ENCODE measurements around the gene ZNF341.
"Not testable (repeated sequence)": the region's sequence is repeated elsewhere in the genome, so short reads cannot be mapped to it uniquely, and the experiment has no call there.

The ZNF341 gene

DNA sequence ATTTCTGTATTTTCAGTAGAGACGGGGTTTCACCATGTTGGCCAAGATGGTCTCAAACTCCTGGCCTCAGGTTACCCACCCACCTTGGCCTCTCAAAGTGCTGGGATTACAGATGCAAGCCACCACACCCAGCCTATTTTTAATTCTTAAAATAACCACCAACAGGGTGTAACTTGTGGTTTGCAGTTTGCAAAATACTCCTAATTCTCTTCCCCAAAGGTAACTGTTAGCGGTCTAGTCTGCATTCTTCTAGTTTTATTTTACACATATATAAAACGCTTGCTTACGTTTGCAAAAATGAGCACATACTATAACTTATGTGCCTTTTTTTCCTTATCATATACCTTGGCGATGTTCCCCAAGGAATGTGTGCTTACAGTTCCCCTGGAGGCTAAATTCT, 53.7 kb downstream of the ZNF341 start:
- peaks cover 43% of the 10 kb centered on the region for H3K4me1 ChIP-seq (ENCODE audit: control insufficient read depth, insufficient read depth, low read length)
- no peaks in the 10 kb centered on the region for H3K36me3 ChIP-seq (ENCODE audit: control insufficient read depth, insufficient read depth, low read length)
- H3K9ac ChIP-seq (ENCODE audit: low read length), result no peak overlapping the region
- no peaks in the 10 kb centered on the region for H3K9me3 ChIP-seq (ENCODE audit: control insufficient read depth, low read length)
- H3K27me3 ChIP-seq (ENCODE audit: control insufficient read depth, insufficient read depth, low read length), result no peaks in the 10 kb centered on the region
- H3K4me3 ChIP-seq (ENCODE audit: low read length), result no peak overlapping the region

DNA sequence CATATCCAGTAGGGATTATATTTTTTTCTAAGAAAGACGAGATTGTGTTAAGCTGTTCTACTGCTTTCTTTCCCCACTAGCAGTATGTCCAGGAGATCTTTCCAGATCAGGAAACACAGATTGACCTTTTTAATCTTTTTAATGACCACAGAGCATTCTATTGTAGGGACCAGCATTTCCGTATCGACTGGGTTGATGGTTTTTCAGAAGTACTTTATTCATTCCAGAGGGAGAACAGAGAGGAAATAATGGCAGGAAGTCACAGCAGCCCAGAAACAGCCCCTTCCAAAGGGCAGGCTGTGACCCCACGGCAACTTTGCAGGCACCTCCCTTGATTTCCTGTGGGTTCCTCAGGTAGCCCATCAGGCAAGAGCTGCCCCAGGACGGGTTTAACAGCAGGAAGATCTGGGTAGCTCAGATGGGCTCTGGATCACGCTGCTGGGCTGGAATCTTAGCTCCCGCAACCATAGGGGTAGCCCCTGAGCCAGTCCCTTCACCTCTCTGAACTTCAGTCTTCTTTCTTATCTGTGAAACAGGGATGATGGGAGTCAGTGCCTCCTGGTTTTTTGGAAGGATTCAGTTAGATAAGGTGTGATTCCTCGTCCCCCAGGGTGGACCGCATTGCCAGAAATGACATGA, 55.6 kb downstream of the ZNF341 start:
- no peaks in the 10 kb centered on the region for H3K9me3 ChIP-seq (ENCODE audit: control insufficient read depth, low read length)
- peaks cover 44% of the 10 kb centered on the region for H3K4me1 ChIP-seq (ENCODE audit: control insufficient read depth, insufficient read depth, low read length)
- no peaks in the 10 kb centered on the region for H3K27me3 ChIP-seq (ENCODE audit: control insufficient read depth, insufficient read depth, low read length)
- no peaks in the 10 kb centered on the region for H3K36me3 ChIP-seq (ENCODE audit: control insufficient read depth, insufficient read depth, low read length)
- no peak overlapping the region for H3K4me3 ChIP-seq (ENCODE audit: low read length)
- H3K9ac ChIP-seq (ENCODE audit: low read length), result no peak overlapping the region

DNA sequence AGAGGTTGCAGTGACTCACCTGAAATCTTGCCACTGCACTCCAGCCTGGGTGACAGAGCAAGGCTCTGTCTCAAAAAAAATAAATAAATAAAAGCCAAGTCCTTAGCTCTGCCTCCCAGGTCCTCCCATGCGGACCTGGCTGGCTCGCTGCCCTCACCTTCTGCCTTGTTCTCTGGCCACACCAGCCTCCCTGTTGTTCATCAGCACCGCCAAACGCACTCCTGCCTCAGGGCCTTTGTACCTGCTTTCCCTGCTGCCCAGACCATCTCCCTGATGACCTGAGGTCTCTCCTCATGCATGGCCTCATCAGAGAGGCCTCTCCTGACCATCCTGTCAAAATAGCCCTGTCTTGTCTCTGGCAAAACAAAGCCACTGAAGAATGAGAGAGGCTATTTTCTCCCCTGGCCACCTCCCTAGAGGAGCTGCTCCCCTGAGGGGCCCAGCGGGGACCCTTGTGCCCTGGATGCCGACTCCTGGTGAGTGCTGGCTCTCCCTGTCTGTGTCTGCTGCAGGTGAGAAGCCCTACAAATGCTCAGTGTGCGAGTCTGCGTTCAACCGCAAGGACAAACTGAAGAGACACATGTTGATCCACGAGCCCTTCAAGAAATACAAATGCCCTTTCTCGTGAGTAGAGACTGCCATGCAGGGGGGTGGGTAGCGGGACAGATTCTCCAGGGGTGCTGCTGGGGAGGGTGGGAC, 56.7 kb downstream of the ZNF341 start:
- no peaks in the 10 kb centered on the region for H3K27me3 ChIP-seq (ENCODE audit: control insufficient read depth, insufficient read depth, low read length)
- H3K9ac ChIP-seq (ENCODE audit: low read length), result no peak overlapping the region
- H3K4me3 ChIP-seq (ENCODE audit: low read length), result peak overlapping the region; percentile 6
- H3K9me3 ChIP-seq (ENCODE audit: control insufficient read depth, low read length), result no peaks in the 10 kb centered on the region
- H3K36me3 ChIP-seq (ENCODE audit: control insufficient read depth, insufficient read depth, low read length), result no peaks in the 10 kb centered on the region
- H3K4me1 ChIP-seq (ENCODE audit: control insufficient read depth, insufficient read depth, low read length), result peaks cover 44% of the 10 kb centered on the region

DNA sequence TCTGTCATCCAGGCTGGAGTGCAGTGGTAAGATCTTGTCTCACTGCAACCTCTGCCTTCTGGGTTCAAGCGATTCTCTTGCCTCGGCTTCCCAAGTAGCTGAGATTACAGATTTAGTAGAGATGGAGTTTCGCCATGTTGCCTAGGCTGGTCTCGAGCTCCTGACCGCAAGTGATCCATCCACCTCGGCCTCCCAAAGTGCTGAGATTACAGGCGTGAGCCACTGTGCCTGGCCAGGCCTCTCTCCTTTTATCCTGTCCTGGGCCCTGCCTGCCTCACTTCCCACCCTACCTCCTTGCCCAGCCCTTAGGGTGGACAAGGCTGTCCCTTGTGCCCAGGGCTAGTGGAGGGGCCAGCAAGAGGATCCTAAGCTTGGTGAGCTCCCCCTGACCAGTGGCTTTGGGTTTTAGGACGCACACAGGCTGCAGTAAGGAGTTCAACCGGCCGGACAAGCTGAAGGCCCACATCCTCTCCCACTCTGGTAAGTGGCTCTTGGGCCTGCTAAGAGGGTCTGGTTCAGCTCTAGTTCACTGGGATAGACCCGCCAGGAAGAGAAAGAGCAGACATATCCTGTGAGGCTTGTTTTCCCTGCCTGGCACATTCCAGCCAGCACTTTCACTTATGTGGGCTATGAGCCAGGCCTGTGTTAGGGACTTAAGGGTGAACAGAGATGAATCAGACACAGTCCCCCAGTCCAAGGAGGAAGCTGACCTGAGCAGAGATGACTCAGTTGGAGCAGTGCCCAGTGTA, 57.5 kb downstream of the ZNF341 start:
- peak overlapping the region; percentile 57 for H3K9ac ChIP-seq (ENCODE audit: low read length)
- H3K27me3 ChIP-seq (ENCODE audit: control insufficient read depth, insufficient read depth, low read length), result no peaks in the 10 kb centered on the region
- no peak overlapping the region for H3K4me3 ChIP-seq (ENCODE audit: low read length)
- no peaks in the 10 kb centered on the region for H3K36me3 ChIP-seq (ENCODE audit: control insufficient read depth, insufficient read depth, low read length)
- H3K9me3 ChIP-seq (ENCODE audit: control insufficient read depth, low read length), result no peaks in the 10 kb centered on the region
- H3K4me1 ChIP-seq (ENCODE audit: control insufficient read depth, insufficient read depth, low read length), result peaks cover 46% of the 10 kb centered on the region

DNA sequence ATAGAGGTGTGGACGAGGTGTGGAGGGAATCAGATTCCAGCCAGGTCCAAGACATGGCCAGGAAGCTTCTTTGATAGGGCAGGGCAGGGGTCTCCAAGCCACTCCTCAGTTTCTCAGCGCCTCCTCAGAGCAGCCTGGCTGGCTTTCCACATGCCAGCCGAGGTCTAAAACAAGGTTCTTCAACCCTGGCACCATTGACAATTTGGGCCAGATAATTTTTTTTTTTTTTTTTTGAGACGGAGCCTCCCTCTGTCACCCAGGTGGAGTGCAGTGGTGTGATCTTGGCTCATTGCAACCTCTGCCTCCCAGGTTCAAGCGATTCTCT, 58.0 kb downstream of the ZNF341 start:
- Histone ChIP-seq H3K9me3 (ENCODE audit: control insufficient read depth, low read length) (no peaks in the 10 kb centered on the region), H3K4me3 (ENCODE audit: low read length) (no peak overlapping the region), H3K36me3 (ENCODE audit: control insufficient read depth, insufficient read depth, low read length) (no peaks in the 10 kb centered on the region), H3K9ac (ENCODE audit: low read length) (peak overlapping the region; percentile 57), H3K27me3 (ENCODE audit: control insufficient read depth, insufficient read depth, low read length) (no peaks in the 10 kb centered on the region), H3K4me1 (ENCODE audit: control insufficient read depth, insufficient read depth, low read length) (peaks cover 49% of the 10 kb centered on the region)

DNA sequence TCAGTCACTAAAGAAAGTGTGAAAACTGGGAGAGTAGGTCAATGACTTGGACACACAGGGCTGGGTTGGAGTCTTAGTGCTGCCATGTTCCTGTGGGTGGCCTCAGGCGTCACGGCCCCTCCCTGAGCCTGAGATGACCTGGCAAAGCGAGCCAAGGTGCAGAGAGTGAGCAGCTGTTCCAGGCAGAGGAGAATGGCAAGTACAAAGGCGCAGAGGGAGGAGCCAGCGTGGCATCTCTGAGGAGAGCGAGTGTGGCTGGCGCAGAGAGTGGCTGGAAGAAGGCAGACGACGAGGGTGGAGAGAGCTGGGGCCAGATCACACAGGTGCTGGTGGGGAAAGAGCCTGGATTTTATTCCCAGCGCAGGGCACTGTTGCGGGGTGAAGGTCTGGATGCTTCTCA, 58.8 kb downstream of the ZNF341 start:
- H3K4me3 ChIP-seq (ENCODE audit: low read length), result no peak overlapping the region
- no peaks in the 10 kb centered on the region for H3K36me3 ChIP-seq (ENCODE audit: control insufficient read depth, insufficient read depth, low read length)
- peaks cover 49% of the 10 kb centered on the region for H3K4me1 ChIP-seq (ENCODE audit: control insufficient read depth, insufficient read depth, low read length)
- H3K27me3 ChIP-seq (ENCODE audit: control insufficient read depth, insufficient read depth, low read length), result no peaks in the 10 kb centered on the region
- no peak overlapping the region for H3K9ac ChIP-seq (ENCODE audit: low read length)
- no peaks in the 10 kb centered on the region for H3K9me3 ChIP-seq (ENCODE audit: control insufficient read depth, low read length)

DNA sequence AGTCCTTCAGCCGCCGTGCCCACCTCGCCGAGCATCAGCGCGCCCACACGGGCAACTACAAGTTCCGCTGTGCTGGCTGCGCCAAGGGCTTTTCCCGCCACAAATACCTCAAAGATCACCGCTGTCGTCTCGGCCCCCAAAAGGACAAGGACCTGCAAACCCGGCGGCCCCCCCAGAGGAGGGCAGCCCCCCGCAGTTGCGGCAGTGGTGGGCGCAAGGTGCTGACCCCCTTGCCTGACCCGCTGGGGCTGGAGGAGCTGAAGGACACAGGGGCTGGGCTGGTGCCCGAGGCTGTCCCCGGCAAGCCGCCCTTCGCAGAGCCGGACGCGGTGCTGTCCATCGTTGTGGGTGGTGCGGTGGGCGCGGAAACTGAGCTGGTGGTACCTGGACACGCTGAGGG, 59.2 kb downstream of the ZNF341 start:
- H3K36me3 ChIP-seq (ENCODE audit: control insufficient read depth, insufficient read depth, low read length), result no peaks in the 10 kb centered on the region
- H3K4me3 ChIP-seq (ENCODE audit: low read length), result no peak overlapping the region
- no peaks in the 10 kb centered on the region for H3K9me3 ChIP-seq (ENCODE audit: control insufficient read depth, low read length)
- H3K4me1 ChIP-seq (ENCODE audit: control insufficient read depth, insufficient read depth, low read length), result peaks cover 49% of the 10 kb centered on the region
- H3K9ac ChIP-seq (ENCODE audit: low read length), result no peak overlapping the region
- H3K27me3 ChIP-seq (ENCODE audit: control insufficient read depth, insufficient read depth, low read length), result no peaks in the 10 kb centered on the region

DNA sequence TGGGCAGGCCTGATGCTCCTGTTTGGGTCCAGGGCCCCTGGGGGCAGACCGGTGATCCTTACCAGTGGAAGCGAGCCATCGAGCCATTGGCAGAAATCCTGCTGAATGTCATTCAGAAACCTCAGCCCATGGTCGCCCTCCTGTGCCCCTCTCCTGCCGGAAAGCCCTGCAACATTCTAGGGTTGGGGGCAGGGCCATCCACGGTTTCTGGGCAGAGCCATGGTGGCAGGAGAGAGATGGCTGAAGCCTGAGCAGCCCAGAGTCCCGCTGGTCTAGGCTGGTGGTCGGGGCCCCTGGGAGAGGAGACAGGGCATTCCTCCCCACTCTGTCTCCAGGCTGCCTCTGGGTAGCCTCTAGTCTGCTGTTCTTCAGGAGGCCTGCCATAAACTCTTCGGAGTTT, 59.7 kb downstream of the ZNF341 start:
- Histone ChIP-seq H3K4me1 (ENCODE audit: control insufficient read depth, insufficient read depth, low read length) (peaks cover 53% of the 10 kb centered on the region), H3K36me3 (ENCODE audit: control insufficient read depth, insufficient read depth, low read length) (no peaks in the 10 kb centered on the region)

DNA sequence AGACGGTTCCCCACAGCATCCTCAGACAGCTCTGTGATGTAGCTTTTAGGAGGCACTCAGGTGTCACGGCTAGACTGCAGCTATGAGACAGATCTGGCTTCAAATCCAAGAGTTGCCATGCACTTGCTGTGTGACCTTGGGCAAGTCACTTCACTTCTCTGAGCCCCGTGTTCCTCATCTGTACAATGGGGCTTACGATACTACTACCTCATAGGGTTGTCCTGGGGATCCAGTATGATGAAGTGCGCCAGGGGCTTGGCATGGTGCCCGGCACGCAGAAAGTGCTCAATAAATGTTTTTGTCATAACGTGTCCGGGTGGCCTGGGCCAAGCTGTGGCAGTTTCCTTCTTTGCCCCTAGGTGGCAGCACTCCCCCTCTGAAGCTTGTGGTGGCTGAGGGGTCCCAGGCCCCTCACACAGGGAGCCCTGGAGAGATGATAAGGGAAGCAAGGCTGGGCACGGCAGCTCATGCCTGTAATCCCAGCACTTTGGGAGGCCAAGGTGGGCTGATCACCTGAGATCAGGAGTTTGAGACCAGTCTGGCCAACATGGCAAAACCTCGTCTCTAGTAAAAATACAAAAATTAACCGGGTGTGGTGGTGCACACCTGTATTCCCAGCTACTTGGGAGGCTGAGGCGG, 60.3 kb downstream of the ZNF341 start:
- no peak overlapping the region for H3K4me3 ChIP-seq (ENCODE audit: low read length)
- H3K9me3 ChIP-seq (ENCODE audit: control insufficient read depth, low read length), result no peaks in the 10 kb centered on the region
- no peaks in the 10 kb centered on the region for H3K27me3 ChIP-seq (ENCODE audit: control insufficient read depth, insufficient read depth, low read length)
- H3K36me3 ChIP-seq (ENCODE audit: control insufficient read depth, insufficient read depth, low read length), result no peaks in the 10 kb centered on the region
- no peak overlapping the region for H3K9ac ChIP-seq (ENCODE audit: low read length)
- peaks cover 58% of the 10 kb centered on the region for H3K4me1 ChIP-seq (ENCODE audit: control insufficient read depth, insufficient read depth, low read length)

More for the DNA sequence above, 59.7 kb downstream of the ZNF341 start:
- no peak overlapping the region for H3K9ac ChIP-seq (ENCODE audit: low read length)
- no peaks in the 10 kb centered on the region for H3K27me3 ChIP-seq (ENCODE audit: control insufficient read depth, insufficient read depth, low read length)
- H3K9me3 ChIP-seq (ENCODE audit: control insufficient read depth, low read length), result no peaks in the 10 kb centered on the region
- no peak overlapping the region for H3K4me3 ChIP-seq (ENCODE audit: low read length)

DNA sequence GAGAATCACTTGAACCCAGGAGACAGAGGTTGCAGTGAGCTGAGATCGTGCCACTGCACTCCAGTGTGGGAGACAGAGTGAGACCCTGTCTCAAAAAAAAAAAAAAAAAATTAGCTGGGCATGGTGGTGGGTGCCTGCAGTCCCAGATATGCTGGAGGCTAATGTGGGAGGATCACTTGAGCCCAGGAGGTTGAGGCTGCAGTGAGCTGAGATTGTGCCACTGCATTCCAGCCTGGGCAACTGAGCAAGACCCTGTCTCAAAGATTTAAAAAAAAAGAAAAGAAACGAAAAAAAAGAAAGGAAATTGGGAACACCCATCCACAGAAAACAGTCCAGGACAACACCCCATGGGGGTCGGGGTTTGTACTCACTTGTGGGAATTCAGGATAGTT, 60.8 kb downstream of the ZNF341 start:
- H3K4me1 ChIP-seq (ENCODE audit: control insufficient read depth, insufficient read depth, low read length), result peaks cover 56% of the 10 kb centered on the region
- H3K27me3 ChIP-seq (ENCODE audit: control insufficient read depth, insufficient read depth, low read length); H3K9ac ChIP-seq (ENCODE audit: low read length); H3K36me3 ChIP-seq (ENCODE audit: control insufficient read depth, insufficient read depth, low read length); H3K9me3 ChIP-seq (ENCODE audit: control insufficient read depth, low read length); H3K4me3 ChIP-seq (ENCODE audit: low read length): not testable (repeated sequence)

DNA sequence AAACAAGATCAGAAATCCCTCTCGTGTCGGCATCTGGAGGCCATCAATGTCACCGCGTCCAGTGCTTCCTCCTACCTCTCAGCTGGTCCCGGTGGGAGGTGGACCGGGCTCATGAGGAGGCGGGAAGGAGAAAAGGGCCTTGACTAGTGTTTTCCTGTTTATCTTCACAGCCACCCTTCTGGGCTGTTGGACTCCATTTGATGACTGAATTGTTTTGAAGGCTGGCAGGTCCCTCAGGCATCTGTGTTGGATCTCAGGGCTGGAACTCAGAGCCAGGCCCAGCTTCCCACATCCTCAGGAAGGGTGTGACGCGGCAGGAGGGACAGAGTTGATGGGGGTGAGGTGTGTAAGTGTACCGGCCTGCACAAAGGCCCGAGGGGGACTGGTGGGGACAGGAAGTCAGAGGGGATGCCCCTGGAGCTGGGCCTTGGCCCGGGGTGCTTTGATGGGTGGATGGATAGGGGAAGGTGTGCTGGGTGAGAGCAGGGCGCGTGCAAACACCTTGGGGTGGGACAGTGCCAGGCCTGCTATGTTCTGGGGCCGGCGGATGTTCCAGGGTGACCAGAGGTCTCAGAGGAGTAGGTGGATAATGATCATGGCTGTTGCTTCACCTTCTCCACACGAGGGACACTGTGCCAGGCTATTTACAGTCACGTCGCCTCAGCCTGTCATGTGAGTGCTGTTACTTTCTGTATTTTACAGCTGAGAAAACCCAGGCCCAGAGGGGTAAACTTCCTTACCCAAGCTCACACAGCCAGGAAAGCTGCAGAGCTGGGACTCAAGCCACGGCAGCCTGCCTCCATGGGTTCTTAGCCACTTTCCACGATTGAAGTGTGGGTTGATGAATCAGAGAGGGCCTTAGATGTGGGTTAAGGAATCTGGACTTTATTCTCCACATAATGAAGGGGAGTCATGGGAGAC, 61.5 kb downstream of the ZNF341 start:
- Histone ChIP-seq H3K4me1 (ENCODE audit: control insufficient read depth, insufficient read depth, low read length) (peaks cover 51% of the 10 kb centered on the region), H3K9me3 (ENCODE audit: control insufficient read depth, low read length) (no peaks in the 10 kb centered on the region), H3K36me3 (ENCODE audit: control insufficient read depth, insufficient read depth, low read length) (no peaks in the 10 kb centered on the region), H3K27me3 (ENCODE audit: control insufficient read depth, insufficient read depth, low read length) (no peaks in the 10 kb centered on the region), H3K4me3 (ENCODE audit: low read length) (no peak overlapping the region), H3K9ac (ENCODE audit: low read length) (no peak overlapping the region)

Measured in mucosa of stomach (tissue), 1 donor.